Measurements from ENCODE around the gene TYMS.

- TF ChIP-seq TCF7L2 (IDR thresholded peaks at IDR 0.05; ENCODE audit: low read depth, low read length) (no peak), REST (IDR thresholded peaks at IDR 0.05; ENCODE audit: insufficient read depth in 1 of 2, low read depth in 2 of 2, low read length in 1 of 2) (no peak)
Observed at GRCh38 chr18:616380-616995, 41.0 kb upstream of the TYMS start.

All from Panc1 (cell line).